CD4-positive, alpha-beta T cell treated with Interleukin-12 subunit alpha and Interleukin-12 subunit beta, for 1 hour (primary cell): ENCODE data around the gene ZNF100.
"Not testable (repeated sequence)": the region's sequence is repeated elsewhere in the genome, so short reads cannot be mapped to it uniquely, and the experiment has no call there.

Source experiments
- DNase-seq: peaks from one replicate; pipeline ENCODE4 v3.0.0-alpha.2; 2020

The ZNF100 gene

DNA sequence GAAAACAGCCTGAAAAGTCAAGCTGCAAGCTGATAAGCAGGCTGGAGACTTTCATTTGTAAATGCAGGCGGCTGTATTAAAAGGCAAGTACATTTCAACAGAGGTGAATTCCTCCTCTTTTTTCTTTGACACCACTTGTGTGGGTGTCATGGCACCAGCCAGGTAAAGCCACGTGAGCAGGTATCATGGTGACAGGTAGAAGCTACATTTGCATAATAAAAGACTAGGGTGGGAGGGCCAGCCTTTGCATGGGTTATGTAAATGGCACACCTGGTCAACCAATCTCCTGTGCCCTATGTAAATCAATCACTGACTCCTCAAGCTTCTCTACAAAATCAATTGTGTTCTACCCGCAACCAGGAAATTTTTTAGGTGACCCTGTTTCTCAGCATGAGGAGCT is 68.2 kb downstream of the ZNF100 start:
- DNase-seq = no peak

DNA sequence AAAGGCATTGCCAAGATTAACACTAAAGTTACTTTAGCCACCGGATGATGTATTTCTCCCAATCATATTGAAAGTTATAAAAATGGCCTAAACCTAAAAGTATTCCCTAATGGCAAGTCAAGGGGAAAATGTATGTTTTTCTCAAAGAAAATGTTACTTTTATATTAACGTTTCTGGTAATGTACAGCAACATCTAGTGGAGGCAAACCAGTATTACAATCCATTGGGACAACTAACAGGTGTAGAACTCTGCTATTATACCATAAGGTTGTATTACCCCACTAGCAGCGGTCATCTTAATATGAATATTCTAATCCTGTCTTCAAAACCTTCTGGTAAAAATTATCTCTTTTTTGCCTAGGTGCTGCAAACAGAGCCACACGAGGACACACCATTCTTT is 69.2 kb downstream of the ZNF100 start:
- DNase-seq = peak; percentile 50

DNA sequence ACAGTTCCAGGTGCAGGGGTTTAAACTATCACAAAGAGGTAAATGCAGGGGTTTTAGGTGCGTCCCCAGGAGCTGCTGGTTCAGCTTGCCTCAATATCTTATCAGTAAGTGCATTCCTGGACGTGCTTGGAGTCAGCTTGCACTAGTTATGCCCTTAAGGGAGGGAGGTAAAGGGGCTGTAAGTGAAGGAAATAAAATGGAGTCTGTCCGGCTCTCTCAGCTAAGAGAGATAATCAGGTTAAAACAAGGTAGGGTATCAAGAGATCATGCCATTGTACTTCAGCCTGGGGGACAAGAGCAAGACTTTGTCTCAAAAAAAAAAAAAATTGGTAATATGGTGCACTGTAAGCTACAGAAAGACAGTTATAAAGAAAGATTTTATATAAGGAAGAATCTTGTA is 69.7 kb downstream of the ZNF100 start:
- no peak for DNase-seq

DNA sequence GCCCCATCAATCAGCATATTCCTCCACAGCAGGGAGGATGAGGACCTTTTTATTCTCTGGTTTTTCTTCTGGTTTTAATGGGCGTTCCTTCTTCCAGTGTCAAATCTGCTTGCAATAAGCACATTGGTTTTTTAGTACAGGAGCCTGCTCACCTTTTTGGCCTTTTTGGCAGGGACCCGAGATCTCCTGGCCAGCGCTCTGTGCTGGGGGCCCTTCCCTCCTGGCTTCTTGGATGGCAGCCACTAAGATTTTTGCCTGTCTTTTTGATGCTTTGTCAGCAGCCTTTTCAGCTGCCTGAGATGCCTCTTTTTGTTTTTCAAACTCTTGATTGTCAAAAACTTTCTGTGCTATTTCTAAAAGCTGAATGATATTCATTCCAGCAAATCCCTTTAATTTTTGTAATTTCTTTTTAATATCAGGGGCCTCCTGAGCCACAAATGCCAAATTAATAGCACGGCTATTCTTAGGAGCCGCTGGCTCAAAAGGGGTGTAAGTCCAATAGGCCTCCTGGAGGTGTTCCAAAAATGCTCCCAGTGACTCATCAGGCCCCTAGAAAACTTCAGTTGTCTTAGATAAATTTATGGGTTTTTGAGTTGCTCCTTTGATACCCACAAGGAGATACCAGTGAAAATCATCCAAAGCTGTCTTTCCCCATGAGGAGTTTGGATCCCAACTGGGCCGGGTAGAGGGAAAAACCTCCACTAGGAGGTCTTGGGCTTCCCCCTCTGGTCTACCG is 73.0 kb downstream of the ZNF100 start:
- DNase-seq = no peak

DNA sequence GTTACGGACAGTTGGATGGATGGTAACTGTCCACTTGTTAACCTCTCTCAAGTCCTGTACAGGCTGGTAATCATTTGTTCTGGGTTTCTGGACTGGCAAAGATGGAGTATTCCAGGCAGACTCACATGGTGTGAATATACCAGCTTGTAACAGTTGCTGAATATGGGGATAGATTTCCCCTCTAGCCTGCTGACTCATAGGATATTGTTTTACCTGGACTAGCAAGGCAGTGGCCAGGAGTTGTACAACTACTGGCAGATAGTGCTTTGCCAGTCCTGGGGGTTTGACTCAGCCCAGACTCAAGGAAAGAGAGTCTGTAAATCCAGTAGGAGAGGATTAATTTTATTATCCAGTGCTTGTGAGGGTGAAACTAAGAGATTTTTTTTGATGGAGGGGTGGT is 74.0 kb downstream of the ZNF100 start:
- no peak for DNase-seq

DNA sequence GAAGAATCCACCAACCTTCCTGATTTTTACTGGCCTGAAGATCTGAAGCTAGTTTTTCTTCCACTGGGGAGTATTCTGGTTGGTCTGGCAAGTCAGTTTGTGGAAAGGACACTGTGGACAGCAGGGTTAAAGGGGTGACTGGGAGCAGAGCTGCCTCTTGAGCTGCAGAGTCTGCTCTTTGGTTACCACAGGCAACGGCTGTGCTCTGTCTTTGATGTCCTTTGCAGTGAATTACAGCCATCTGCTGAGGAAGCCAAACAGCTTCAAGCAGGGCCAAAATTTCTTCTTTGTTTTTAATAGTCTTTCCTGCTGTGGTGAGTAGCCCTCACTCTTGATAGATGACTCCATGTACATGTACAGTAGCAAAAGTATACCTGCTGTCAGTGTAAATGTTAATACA is 75.7 kb downstream of the ZNF100 start:
- no peak for DNase-seq

DNA sequence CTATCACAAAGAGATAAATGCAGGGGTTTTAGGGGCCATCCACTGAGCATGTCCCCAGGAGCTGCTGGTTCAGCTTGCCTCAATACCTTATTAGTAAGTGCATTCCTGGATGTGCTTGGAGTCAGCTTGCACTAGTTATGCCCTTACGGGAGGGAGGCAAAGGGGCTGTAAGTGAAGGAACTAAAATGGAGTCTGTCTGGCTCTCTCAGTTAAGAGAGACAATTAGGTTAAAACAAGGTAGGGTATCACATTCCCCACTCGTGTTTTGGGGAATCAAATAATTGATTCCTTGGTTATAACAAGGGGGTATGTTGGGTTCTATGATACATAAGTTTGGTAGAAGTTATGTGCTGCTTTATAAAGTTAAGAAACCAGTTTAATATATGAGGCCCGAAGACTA is 78.9 kb downstream of the ZNF100 start:
- DNase-seq = no peak

DNA sequence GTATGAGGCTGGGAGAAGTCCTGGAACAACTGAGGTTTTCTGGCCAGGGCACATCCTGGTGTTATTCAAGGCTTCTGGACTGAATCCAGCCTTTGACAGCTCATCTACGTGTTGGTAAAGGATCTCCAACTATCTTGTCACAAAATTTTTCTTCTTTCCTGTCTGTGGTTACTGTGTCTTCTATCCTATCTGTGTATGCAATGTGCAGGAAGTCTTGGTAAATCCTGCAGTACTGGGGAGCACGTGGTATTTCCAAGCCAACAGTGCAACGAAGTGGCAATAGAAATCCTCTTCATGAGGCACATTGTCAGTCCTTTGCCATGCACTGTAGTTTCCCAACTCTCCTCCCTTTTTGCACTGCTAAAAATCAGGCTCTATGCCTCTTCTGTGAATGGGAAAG is 86.7 kb downstream of the ZNF100 start:
- no peak for DNase-seq

DNA sequence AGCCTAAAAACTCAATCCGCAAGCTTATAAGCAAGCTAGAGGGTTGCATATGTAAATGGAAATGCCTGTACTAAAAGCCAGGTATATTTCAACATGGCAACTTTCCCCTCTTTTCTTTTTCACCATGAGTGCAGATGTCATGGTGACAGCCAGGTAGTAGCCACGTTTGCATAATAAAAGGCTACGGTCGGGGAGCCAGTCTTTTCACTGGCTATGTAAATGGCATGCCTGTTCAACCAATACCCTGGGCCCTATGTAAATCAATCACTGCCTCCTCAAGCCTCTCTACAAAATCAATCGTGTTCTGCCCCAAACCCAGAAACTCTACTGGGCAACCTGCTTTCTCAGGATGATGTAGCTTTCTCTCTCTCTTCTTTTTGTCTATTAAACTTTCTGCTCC is 87.4 kb downstream of the ZNF100 start:
- DNase-seq = no peak

DNA sequence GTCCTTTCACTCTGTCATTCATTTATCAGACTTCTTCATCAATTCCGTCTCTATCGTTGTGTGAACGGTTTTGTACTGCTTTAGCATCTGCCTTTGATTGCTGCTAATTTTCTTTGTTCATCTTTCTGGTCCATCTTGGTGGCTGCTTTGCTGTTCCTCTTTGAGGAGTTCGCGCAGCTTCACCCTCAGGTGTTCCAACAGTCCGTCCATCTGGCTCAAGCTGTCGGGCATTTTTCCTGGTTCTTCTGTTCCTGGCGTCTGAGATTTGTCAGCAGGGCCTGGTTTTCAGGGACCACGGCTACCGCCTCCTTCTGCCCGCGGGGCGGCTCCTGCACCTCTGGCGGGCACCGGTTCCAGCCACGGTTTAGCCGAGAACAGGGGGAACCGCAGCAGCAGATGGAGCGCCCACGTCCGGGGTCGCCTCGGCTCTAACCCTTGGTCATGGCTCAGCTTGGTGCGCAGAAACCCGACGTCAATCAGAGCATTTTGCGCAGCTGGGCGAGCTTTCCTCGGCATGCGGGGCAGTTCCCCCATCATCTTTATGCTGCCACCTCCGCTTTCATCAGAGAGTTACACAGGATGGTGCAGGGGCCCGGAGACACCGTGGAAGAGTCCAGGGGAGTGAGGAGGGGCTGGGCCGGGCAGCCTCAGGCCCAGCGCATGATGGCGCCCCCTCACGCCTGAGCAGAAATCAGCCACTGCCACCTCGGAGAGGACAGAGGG is 89.5 kb downstream of the ZNF100 start:
- no peak for DNase-seq

DNA sequence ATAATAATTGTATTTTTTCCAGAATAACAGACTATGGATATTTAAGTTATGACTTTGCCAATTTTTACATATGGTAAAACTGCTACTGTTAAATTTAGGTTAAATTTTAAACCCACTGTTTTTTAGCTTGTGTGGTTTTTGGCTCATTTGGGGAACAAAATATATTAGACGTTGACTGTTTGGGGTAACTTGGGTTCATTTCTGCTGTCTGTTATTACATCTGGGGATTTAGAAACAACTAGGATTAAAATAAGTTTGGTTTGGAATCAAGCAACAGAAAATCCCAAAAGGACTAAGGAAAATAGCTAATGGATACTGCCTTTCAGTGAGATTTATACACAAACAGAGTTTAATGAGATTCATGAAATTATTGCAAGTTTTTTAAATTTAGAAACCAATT is 92.9 kb downstream of the ZNF100 start:
- no peak for DNase-seq

DNA sequence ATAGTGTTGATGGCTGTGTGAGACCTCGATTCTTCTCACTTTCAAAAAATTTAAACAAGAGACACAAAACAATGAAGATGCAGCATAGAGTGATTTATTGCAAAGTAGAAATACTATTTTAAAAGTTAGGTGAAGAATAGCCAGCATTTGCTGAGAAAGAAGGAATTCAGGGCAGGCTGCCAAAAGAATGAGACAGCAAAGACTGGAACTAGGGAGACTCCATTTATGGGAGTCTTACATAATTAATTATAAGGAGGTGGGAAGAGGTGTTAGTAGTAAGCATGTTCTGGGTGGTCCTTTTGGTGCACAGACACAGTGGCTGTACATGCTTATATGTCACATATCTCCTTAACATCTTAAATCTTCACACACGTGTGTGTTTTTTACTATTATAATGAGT is 93.9 kb downstream of the ZNF100 start:
- DNase-seq = not testable (repeated sequence)
